Measurements from ENCODE around the gene ADAMTSL4. TPM values are rescaled to one million over a fixed set of nuclear protein-coding genes. Genes with fewer than 3 reads are reported as not detected.

The ADAMTSL4 gene
- total and polyA plus RNA-seq, 11 donors, result 19.2 to 69.0 (median 41.1) TPM

GRCh38 chr1:150552128-150552910 is 3.1 kb downstream of the ADAMTSL4 start:
- H3K27ac ChIP-seq, result peak overlapping the region in 11 of 12 donors; percentile 28 to 93 (median 80)
- DNase-seq (peak; percentile 82 to 91 (median 87)), ATAC-seq (peak; percentile 56 to 77 (median 70))
- no peaks in the 10 kb centered on the region for H3K9me3 ChIP-seq
- intact Hi-C loops (cut with DNase I), result loop anchor here in 3 of 10 donors (10.0 kb wide), 1 partner anchor 262 kb away; no protein-coding TSS in a partner anchor
- H3K4me1 ChIP-seq, result peaks cover 0 to 61% (median 35%) of the 10 kb centered on the region in 12 donors
- WGBS, 4 donors, result 40 to 48% (median 45%) methylated on average over 13 of the region's 13 CpGs
- peaks cover 0 to 3% (median 0%) of the 10 kb centered on the region in 9 donors for H3K27me3 ChIP-seq
- peak overlapping the region in 1 of 12 donors; percentile 35 for H3K4me3 ChIP-seq
- TF ChIP-seq POLR2A (IDR thresholded peaks at IDR 0.05), result peak in 1 of 2 donors; percentile 52
- TF ChIP-seq, protein P1, sequence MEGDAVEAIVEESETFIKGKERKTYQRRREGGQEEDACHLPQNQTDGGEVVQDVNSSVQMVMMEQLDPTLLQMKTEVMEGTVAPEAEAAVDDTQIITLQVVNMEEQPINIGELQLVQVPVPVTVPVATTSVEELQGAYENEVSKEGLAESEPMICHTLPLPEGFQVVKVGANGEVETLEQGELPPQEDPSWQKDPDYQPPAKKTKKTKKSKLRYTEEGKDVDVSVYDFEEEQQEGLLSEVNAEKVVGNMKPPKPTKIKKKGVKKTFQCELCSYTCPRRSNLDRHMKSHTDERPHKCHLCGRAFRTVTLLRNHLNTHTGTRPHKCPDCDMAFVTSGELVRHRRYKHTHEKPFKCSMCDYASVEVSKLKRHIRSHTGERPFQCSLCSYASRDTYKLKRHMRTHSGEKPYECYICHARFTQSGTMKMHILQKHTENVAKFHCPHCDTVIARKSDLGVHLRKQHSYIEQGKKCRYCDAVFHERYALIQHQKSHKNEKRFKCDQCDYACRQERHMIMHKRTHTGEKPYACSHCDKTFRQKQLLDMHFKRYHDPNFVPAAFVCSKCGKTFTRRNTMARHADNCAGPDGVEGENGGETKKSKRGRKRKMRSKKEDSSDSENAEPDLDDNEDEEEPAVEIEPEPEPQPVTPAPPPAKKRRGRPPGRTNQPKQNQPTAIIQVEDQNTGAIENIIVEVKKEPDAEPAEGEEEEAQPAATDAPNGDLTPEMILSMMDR (IDR thresholded peaks at IDR 0.05), result no peak
- peaks cover 0 to 18% (median 5%) of the 10 kb centered on the region in 9 donors for H3K36me3 ChIP-seq

- Histone ChIP-seq H3K4me1 (peaks cover 0 to 61% (median 35%) of the 10 kb centered on the region in 12 donors), H3K27ac (peak overlapping the region in 11 of 12 donors; percentile 28 to 93 (median 80)), H3K27me3 (peaks cover 0 to 3% (median 0%) of the 10 kb centered on the region in 9 donors), H3K9me3 (no peaks in the 10 kb centered on the region), H3K4me3 (peak overlapping the region in 1 of 12 donors; percentile 35), H3K36me3 (peaks cover 0 to 21% (median 5%) of the 10 kb centered on the region in 9 donors)
- intact Hi-C loops (cut with DNase I), result loop anchor here in 3 of 10 donors (10.0 kb wide), 1 partner anchor 262 kb away; no protein-coding TSS in a partner anchor
- ATAC-seq (no peak), DNase-seq (no peak)
- TF ChIP-seq POLR2A (IDR thresholded peaks at IDR 0.05), result no peak
- TF ChIP-seq, protein P1 (IDR thresholded peaks at IDR 0.05), result no peak
- 74 to 81% (median 75%) methylated on average over 9 to 12 of the region's 12 CpGs for WGBS, 4 donors
Observed at GRCh38 chr1:150552911-150553289, 3.7 kb downstream of the ADAMTSL4 start.

GRCh38 chr1:150553392-150554085 is 4.3 kb downstream of the ADAMTSL4 start:
- Histone ChIP-seq H3K27ac (peak overlapping the region in 5 of 12 donors; percentile 80 to 93 (median 87)), H3K9me3 (no peaks in the 10 kb centered on the region), H3K36me3 (peaks cover 0 to 28% (median 5%) of the 10 kb centered on the region in 9 donors), H3K4me1 (peaks cover 0 to 61% (median 35%) of the 10 kb centered on the region in 12 donors), H3K4me3 (no peak overlapping the region), H3K27me3 (peaks cover 0 to 3% (median 0%) of the 10 kb centered on the region in 9 donors)
- DNase-seq (no peak), ATAC-seq (no peak)
- TF ChIP-seq POLR2A (IDR thresholded peaks at IDR 0.05), result no peak
- TF ChIP-seq, protein P1 (IDR thresholded peaks at IDR 0.05), result no peak
- WGBS, 4 donors, result 84 to 89% (median 88%) methylated on average over 20 to 23 of the region's 23 CpGs
- intact Hi-C loops (cut with DNase I), result loop anchor here in 3 of 10 donors (10.0 kb wide), 1 partner anchor 261 kb away; no protein-coding TSS in a partner anchor
